HG03159 (cell line): Measurements from ENCODE around the gene GGT5.
"Not testable (repeated sequence)": the region's sequence is repeated elsewhere in the genome, so short reads cannot be mapped to it uniquely, and the experiment has no call there.

ENCODE experiments used
- ATAC-seq: cut with Tn5 transposase; IDR thresholded peaks from one replicate; pipeline ENCODE4 v1.9.1; 2021; ENCODE audit warnings: mild to moderate bottlenecking, moderate library complexity; ENCODE audit not compliant: unreplicated experiment

Gene GGT5

GRCh38 chr22:24207264-24208011 lies 37.4 kb downstream of the GGT5 start:
- no peak for ATAC-seq

- ATAC-seq, result not testable (repeated sequence)
Measured at GRCh38 chr22:24206460-24207263, 38.2 kb downstream of the GGT5 start.

- no peak for ATAC-seq
Measured at GRCh38 chr22:24205438-24206195, 39.3 kb downstream of the GGT5 start.

GRCh38 chr22:24203856-24204255 lies 41.0 kb downstream of the GGT5 start:
- not testable (repeated sequence) for ATAC-seq

- no peak for ATAC-seq
Measured at GRCh38 chr22:24201681-24202614, 42.9 kb downstream of the GGT5 start.

- no peak for ATAC-seq
Measured at GRCh38 chr22:24200619-24201212, 44.2 kb downstream of the GGT5 start.

- no peak for ATAC-seq
Measured at GRCh38 chr22:24198682-24199052, 46.2 kb downstream of the GGT5 start.

- ATAC-seq, result no peak
Measured at GRCh38 chr22:24191893-24192292, 53.0 kb downstream of the GGT5 start.

- no peak for ATAC-seq
Measured at GRCh38 chr22:24191381-24191841, 53.5 kb downstream of the GGT5 start.

- no peak for ATAC-seq
Measured at GRCh38 chr22:24190596-24191208, 54.2 kb downstream of the GGT5 start.

- no peak for ATAC-seq
Measured at GRCh38 chr22:24190159-24190540, 54.7 kb downstream of the GGT5 start.

- ATAC-seq, result no peak
Measured at GRCh38 chr22:24189249-24190158, 55.4 kb downstream of the GGT5 start.

- no peak for ATAC-seq
Measured at GRCh38 chr22:24188705-24189248, 56.1 kb downstream of the GGT5 start.

- no peak for ATAC-seq
Measured at GRCh38 chr22:24187731-24188644, 56.9 kb downstream of the GGT5 start.

- ATAC-seq, result no peak
Measured at GRCh38 chr22:24186892-24187670, 57.8 kb downstream of the GGT5 start.

GRCh38 chr22:24186352-24186740 lies 58.5 kb downstream of the GGT5 start:
- no peak for ATAC-seq
